SK-N-SH (cell line): ENCODE results near the gene ZBTB8OS. TPM values are rescaled to one million over a fixed set of nuclear protein-coding genes. Genes with fewer than 3 reads are reported as not detected.

Experiments used
- ELF1 ChIP-seq: IDR thresholded peaks from 2 replicates; pipeline ENCODE4 v1.4.0; 2012
- EP300 ChIP-seq, 2 experiments: IDR thresholded peaks; 2 replicates each; pipeline versions ENCODE4 v1.4.0 to v1.6.1; 2012; ENCODE audit warnings: borderline replicate concordance in 1 of 2, low read depth in 1 of 2, low read length in 1 of 2
- FOSL2 ChIP-seq: IDR thresholded peaks from 2 replicates; pipeline ENCODE4 v1.4.0; 2012; ENCODE audit warnings: low read depth, mild to moderate bottlenecking, moderate library complexity, borderline replicate concordance
- FOXJ3 ChIP-seq: sonication (generic); formaldehyde crosslinking; IDR thresholded peaks from 2 replicates; pipeline ENCODE4 v1.5.1; 2020; ENCODE audit warnings: mild to moderate bottlenecking, missing genetic modification reagents
- MAX ChIP-seq: IDR thresholded peaks from 2 replicates; pipeline ENCODE4 v1.4.0; 2012; ENCODE audit warnings: low read depth
- POLR2AphosphoS5 ChIP-seq: IDR thresholded peaks from 2 replicates; pipeline ENCODE4 v1.6.1; 2012; ENCODE audit warnings: low read depth, low read length
- REST ChIP-seq: IDR thresholded peaks from 2 replicates; pipeline ENCODE4 v1.6.1; 2012; ENCODE audit warnings: mild to moderate bottlenecking, low read depth, low read length, moderate library complexity
- RFX5 ChIP-seq: IDR thresholded peaks from 2 replicates; pipeline ENCODE4 v1.6.1; 2012; ENCODE audit warnings: mild to moderate bottlenecking, improper control_type of control experiment, low read length
- SIN3A ChIP-seq: IDR thresholded peaks from 2 replicates; pipeline ENCODE4 v1.6.1; 2012; ENCODE audit warnings: low read depth, mild to moderate bottlenecking, low read length, moderate library complexity, borderline replicate concordance
- TAF1 ChIP-seq: IDR thresholded peaks from 2 replicates; pipeline ENCODE4 v1.6.1; 2012; ENCODE audit warnings: low read depth, mild to moderate bottlenecking, low read length, moderate library complexity, borderline replicate concordance
- USF2 ChIP-seq: fragments of 150-350 bp; IDR thresholded peaks from 2 replicates; pipeline ENCODE4 v1.6.1; 2017; ENCODE audit warnings: antibody characterized with exemption, low read length, low read depth, borderline replicate concordance
- YY1 ChIP-seq: IDR thresholded peaks from 2 replicates; pipeline ENCODE4 v1.4.0; 2012; ENCODE audit warnings: low read depth, mild to moderate bottlenecking
- ZBTB33 ChIP-seq: IDR thresholded peaks from 2 replicates; pipeline ENCODE4 v1.4.0; 2012; ENCODE audit warnings: low read depth, borderline replicate concordance
- polyA plus RNA-seq, 3 experiments: library from polyadenylated mRNA; depleted of rRNA; stranded (reverse); fragments of >200 nt; gene quantifications; 2 replicates each; pipeline ENCODE4 v1.2.3, GENCODE V29; 2012

ZBTB8OS gene
- polyA plus RNA-seq, 1 of the 3 experiments (the other 2 are of a cell fraction) = 59.2 TPM

- TF ChIP-seq FOXJ3 (CRISPR knock-in tag) = peak; percentile 29; the same call in 1 of the 2 replicates
- TF ChIP-seq TAF1 = peak; percentile 43
- TF ChIP-seq REST = 0 out of 2 replicates have a peak, but pooled peaks have one; percentile 16
- peak; percentile 55 for TF ChIP-seq ELF1
- TF ChIP-seq USF2 = peak; percentile 63
- peak; percentile 88 for TF ChIP-seq MAX
- no peak for TF ChIP-seq FOSL2
- TF ChIP-seq EP300 (IDR thresholded peaks at IDR 0.05; ENCODE audit: borderline replicate concordance in 1 of 2, low read depth in 1 of 2, low read length in 1 of 2) = no peak; a peak in 1 of 4 replicates
- TF ChIP-seq SIN3A = peak; percentile 80; the same call in 1 of the 2 replicates
- peak; percentile 83 for TF ChIP-seq YY1
- peak; percentile 19; the same call in 1 of the 2 replicates for TF ChIP-seq POLR2AphosphoS5
- peak; percentile 74 for TF ChIP-seq RFX5
- TF ChIP-seq ZBTB33 = peak; percentile 85
Measured at GRCh38 chr1:32650752-32651460, 556 bp upstream of the ZBTB8OS start, which contains the start of gene RBBP4 (continued).
